GM19238 (cell line): Measurements from ENCODE around the gene KAT5.
A peak's percentile ranks its signal among the peaks of the same experiment; 100 is the strongest.
"Not testable (repeated sequence)": the region's sequence is repeated elsewhere in the genome, so short reads cannot be mapped to it uniquely, and the experiment has no call there.

Source experiments
- DNase-seq: peaks from one replicate; pipeline ENCODE4 v3.0.0; 2011; ENCODE audit warnings: low spot score; ENCODE audit not compliant: insufficient read length

The KAT5 gene

GRCh38 chr11:65708451-65708850 is 3.6 kb upstream of the KAT5 start:
- no peak for DNase-seq

GRCh38 chr11:65709661-65710060 is 2.4 kb upstream of the KAT5 start:
- DNase-seq = no peak

DNA sequence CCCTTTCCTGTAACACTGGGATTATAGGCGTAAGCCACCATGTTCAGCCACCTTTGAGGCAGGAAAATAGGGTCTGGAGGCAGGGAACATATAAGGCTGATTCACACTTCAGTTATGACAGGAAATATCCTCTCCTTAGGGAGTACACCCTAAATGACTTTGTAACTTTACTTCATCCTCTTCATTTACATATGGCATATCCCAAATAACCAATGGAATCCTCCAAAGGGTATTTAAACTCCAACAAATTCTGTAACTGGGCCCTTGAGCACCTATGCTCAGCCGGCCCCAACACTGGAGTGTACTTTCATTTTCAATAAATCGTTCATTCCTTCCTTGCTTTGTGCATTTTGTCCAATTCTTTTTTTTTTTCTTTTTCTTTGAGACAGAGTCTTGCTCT is 1.6 kb upstream of the KAT5 start:
- no peak for DNase-seq

GRCh38 chr11:65712633-65713076 is 603 bp downstream of the KAT5 start:
- peak; percentile 72 for DNase-seq

DNA sequence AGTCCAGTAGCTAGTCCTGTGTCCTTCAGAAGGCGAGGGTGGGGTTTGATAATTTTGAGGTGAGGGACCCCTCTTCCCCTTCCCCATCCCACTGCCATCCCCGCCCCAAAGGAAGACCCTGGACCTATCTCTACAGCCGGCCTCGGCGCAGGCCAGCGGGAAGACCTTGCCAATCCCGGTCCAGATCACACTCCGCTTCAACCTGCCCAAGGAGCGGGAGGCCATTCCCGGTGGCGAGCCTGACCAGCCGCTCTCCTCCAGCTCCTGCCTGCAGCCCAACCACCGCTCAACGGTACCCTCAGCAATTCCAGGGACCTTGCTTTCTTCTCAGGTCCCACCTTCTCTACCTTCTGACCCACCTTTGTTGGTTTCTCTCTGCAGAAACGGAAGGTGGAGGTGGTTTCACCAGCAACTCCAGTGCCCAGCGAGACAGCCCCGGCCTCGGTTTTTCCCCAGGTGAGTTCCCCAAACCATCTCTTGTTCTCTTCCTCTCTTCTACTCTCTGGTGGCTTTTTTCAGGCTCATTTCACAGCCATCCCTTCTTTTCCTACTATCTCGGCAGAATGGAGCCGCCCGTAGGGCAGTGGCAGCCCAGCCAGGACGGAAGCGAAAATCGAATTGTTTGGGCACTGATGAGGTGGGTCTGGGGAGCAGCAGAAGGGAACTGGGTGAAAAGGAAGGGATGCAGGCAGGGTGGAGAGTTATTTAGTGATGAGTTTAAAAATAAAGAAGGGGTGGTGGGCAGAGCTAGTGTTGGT is 1.3 kb downstream of the KAT5 start:
- no peak for DNase-seq

GRCh38 chr11:65714433-65714832 is 2.4 kb downstream of the KAT5 start:
- DNase-seq = no peak

GRCh38 chr11:65716302-65716701 is 4.2 kb downstream of the KAT5 start:
- no peak for DNase-seq

GRCh38 chr11:65716774-65717405 is 4.8 kb downstream of the KAT5 start:
- no peak for DNase-seq

- no peak for DNase-seq
These were observed 5.9 kb downstream of the KAT5 start for GRCh38 chr11:65717906-65718305.

DNA sequence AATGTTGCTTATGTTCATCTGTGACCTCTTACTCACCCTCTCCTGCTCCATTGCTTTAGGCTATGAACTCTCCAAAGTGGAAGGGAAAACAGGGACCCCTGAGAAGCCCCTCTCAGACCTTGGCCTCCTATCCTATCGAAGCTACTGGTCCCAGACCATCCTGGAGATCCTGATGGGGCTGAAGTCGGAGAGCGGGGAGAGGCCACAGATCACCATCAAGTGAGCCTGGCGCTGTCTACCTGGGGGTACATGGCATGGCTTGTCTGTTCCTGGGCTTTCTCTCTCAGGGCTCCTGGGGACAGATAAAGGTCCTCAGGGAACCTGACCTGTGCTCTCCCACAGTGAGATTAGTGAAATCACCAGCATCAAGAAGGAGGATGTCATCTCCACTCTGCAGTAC is 6.5 kb downstream of the KAT5 start:
- no peak for DNase-seq

DNA sequence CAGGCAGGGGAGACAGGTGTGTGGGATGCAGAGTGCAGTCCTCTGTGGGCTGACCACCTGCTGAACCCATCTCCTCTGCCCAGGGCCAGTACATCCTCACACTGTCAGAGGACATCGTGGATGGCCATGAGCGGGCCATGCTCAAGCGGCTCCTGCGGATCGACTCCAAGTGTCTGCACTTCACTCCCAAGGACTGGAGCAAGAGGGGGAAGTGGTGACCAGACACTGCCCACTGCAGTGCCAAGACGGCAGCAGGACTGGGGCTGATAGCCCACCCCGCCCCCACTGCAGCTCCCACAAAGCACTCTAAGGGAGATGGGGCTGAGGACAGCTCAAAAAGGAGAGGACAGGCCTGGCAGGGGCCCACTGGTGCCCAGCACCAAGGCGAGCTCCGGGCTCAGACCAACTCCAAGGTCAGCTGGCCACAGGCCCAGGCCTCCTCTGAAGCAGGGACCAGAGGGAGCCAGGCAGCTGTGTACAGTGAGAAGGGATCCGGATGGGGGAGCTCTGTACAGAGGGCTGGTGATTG is 7.0 kb downstream of the KAT5 start:
- DNase-seq = no peak

DNA sequence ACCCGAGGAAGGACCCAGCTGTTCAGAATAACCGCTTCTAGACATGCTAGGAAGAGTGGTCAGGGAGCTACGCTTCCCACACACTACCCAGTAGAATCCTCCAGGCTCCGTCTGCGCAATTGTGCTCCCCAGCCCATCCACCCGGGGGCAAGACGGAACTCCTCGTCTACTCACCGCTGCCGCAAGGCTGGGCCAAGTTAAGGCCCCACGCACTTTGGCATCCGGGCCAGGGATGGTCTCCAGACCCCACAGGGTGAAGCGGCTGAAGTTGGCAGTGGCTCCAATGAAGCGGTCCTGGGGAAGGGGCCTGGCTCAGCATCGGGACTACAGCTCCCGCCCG is 7.8 kb downstream of the KAT5 start:
- DNase-seq = peak; percentile 16

DNA sequence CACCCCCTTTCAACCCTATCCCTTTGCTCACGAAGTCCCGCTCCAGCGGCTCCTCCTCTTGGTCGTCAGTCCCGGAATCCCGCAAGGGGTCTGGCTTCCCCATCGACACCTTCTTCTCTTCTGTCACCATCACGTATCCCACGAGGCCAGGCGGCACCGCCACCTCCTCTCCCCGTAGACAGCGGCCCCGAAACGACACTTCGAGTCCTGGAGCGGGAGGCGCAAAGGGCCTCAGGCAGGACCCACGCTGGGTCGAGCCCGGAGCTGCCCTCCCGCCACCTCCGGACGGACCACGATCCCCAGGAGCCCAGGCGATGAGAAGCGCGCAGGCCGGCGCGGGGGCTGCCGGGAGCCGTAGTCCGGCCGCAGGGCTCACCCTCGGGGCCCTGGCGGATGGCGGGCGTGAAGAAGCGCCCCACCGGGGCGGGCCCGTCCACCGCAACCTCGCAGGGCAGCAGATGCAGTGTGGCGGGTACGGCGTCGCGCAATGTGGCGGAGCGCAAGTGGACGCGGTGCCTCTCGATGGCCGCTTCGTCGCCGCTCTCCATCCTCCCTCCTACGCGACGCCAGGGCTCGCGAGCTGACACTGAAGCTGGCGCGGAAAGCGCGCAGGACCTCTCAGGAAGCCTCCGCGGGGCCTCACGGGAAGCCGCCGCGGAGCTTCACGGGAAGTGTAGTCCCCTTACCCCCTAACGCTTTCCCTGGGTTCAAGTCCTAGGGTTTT is 8.3 kb downstream of the KAT5 start, which contains the start of gene RNASEH2C:
TSS of gene RNASEH2C (minus strand) at position 588 of the 724 bp plus-strand sequence. CDS start at position 548, 40 bp downstream.
- peak; percentile 92 for DNase-seq

DNA sequence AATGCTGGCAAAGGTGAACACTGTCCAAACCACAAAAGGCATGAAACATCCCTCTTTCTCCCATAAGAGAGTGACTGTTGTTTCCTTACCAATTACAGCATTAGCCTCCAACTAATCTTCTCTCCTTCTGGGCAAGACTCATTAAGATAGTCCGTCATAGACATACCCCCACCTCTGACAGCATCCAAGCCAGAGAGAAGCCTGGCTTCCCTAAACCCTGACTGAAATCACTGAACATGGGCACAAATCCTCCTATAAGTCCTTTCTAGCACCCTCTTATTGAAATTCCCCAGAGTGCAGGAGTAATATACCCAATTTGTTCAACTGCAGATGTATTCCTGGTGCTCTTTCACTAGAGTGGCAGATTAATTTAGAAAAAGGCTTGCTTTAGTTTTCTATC is 10.2 kb downstream of the KAT5 start:
- no peak for DNase-seq

DNA sequence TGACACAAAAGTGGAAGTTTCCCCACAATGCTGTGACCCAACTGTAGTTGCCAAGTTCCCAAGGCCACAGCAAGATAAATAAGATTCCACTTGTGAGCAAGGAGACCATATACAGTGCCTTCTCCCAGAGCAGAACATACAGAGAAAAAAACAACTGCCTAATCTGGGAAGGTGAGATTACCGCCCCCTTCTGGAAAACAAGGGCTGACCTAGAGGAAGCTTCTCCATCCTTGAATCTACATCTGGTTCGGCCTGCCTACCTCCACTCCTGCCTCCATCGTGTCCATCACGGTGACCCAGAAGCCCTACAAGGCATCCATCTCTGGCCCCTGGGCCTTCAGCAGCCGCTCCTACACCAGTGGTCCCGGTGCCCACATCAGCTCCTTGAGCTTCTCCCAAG is 14.6 kb downstream of the KAT5 start:
- no peak for DNase-seq

DNA sequence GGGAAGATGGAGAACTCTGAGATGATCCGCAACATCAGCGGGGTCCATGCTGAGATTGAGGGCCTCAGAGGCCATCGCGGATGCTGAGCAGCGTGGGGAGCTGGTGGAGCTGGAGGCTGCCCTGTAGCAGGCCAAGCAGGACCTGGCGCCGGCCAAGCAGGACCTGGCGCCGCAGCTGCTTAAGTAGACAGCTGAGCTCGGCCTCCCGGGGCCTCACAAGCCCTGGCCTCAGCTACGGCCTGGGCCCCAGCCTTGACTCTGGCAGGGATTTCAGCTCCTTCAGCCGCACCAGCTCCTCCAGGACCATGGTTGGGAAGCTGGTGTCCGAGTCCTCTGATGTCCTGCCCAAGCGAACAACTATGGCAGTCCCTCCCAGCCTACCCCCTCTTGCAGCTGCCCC is 15.8 kb downstream of the KAT5 start:
- DNase-seq = no peak

- no peak for DNase-seq
These were observed 18.4 kb downstream of the KAT5 start for GRCh38 chr11:65730461-65730860.

DNA sequence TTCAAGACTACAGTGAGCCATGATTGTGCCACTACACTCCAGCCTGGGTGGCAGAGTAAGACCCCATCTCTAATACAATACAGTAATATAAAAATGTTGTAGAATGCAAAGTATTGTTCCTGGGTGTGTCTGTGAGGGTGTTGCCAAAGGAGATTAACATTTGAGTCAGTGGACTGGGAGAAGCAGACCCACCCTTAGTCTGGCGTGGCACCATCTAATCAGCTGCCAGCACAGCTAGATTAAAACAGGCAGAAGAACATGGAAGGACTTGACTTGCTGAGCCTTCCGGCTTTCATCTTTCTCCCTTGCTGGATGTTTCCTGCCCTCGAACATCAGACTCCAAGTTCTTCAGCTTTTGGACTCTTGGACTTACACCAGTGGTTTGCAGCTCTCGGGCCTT is 23.1 kb downstream of the KAT5 start:
- not testable (repeated sequence) for DNase-seq

GRCh38 chr11:65736810-65737209 is 24.8 kb downstream of the KAT5 start:
- DNase-seq = no peak

DNA sequence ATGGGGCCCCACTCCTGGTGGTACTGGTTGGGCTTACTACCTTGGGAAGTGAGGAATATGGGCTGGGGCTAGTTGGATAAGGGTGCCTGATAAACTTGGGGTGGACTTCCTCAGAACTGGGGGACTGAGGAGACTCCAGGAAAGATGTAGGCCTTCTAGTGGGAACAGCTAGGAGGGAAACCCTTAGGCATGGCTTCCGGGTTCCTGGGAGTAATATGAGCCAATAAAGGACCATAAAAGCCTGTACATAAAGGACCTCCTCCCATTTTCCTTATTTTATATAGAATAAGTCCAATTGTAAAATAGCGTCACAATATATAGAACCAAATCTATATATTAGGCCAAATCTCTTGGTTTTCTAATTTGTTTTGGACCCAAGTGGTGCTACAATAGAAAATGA is 27.0 kb downstream of the KAT5 start:
- no peak for DNase-seq

DNA sequence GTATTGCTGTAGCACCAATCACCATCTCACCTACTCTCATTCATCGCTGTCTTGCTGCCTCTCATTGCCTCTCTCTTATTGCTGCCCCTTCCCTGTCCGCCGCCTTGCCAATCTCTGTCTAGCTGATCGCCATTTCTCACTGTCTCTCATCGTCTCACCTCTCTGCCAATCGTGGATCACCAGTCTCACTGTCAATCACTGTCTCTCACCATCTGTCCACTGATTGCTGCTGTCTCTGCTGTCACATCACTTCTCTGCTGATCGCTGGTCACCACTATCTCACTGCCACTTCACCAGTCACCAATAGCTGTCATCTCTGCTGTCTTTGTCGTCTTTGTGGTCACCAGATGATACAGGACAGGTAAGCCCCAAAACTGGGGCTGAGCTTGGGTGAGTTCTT is 29.1 kb downstream of the KAT5 start:
- no peak for DNase-seq

DNA sequence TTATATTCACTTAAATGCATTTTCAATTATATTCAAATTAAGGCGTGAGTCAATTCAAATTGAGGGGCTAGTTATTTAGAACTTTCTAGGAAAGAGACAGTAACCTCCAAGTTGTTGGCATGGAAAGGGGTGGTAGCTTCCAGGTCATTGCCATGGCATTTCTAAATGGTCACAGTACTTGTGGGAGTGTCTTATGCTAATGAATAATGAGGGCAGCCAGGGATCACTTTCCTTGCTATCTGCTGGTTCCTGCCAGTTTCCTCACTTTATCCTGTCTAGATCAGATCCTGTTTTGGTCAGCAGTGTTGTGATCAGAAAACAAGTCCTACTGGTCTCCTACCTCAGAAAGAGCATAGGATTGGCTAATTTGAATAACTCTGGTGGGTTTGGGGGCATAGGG is 30.3 kb downstream of the KAT5 start:
- DNase-seq = no peak
